GM12878 (cell line): ENCODE data around the gene ACSF2. TPM values are rescaled to one million over a fixed set of nuclear protein-coding genes. Genes with fewer than 3 reads are reported as not detected.
A peak's percentile ranks its signal among the peaks of the same experiment; 100 is the strongest.
"Not testable (repeated sequence)": the region's sequence is repeated elsewhere in the genome, so short reads cannot be mapped to it uniquely, and the experiment has no call there.

Experiments used
- ATAC-seq: fragments of 200-7000 bp; cut with Tn5 transposase; 3 replicates; pipeline ENCODE4 v1.9.1; 2020; ENCODE audit warnings: mild to moderate bottlenecking, moderate library complexity
- BruUV-seq: library from RNA; stranded (reverse); fragments of 400-500 nt; replicated peaks from 2 replicates; lab custom pipeline; 2021; lab: Mats Ljungman, UMichigan
- CTCF ChIA-PET: fragments of 300-600 bp; sonication (Branson Sonifier 250); formaldehyde crosslinking; extraction: SDS; loops from one replicate; lab custom pipeline; 2021; ENCODE audit warnings: inconsistent platforms; lab: Yijun Ruan, JAX
- POLR2A ChIA-PET: fragments of 350-600 bp; formaldehyde crosslinking; extraction: SDS; loops from one replicate; lab custom pipeline; 2021; ENCODE audit warnings: inconsistent platforms; lab: Charles Lee
- RAD21 ChIA-PET: fragments of 300-600 bp; sonication (Branson Sonifier 250); formaldehyde crosslinking; loops from one replicate; lab custom pipeline; 2023; ENCODE audit warnings: antibody characterized with exemption; ENCODE audit not compliant: unreplicated experiment; lab: Charles Lee
- SMC1A ChIA-PET: fragments of 300-600 bp; sonication (Branson Sonifier 250); formaldehyde crosslinking; loops from one replicate; lab custom pipeline; 2023; ENCODE audit not compliant: unreplicated experiment, uncharacterized antibody; lab: Charles Lee
- DNase-seq: peaks from one replicate; pipeline ENCODE4 v3.0.0-alpha.2; 2011; ENCODE audit warnings: low read depth, low spot score
- FAIRE-seq: peaks from 3 replicates; lab custom pipeline; 2011; peaks lifted over from hg19 to GRCh38; lab: Jason Lieb, UNC
- H2AFZ ChIP-seq: 2 replicates; pipeline ENCODE4 v1.6.0; 2011; ENCODE audit warnings: low read depth, low read length, control low read depth; ENCODE audit not compliant: control insufficient read depth
- H3K27ac ChIP-seq: 2 replicates; pipeline ENCODE4 v1.5.1; 2011; ENCODE audit warnings: control low read depth; ENCODE audit not compliant: control insufficient read depth, insufficient read depth
- H3K27me3 ChIP-seq, 2 experiments: replicated peaks in 1 of 2; 2 replicates each; pipeline versions ENCODE4 v1.6.0 to v1.6.1; 2011; ENCODE audit warnings: low read length in 1 of 2; ENCODE audit not compliant: control insufficient read depth in 2 of 2, insufficient read depth in 2 of 2
- H3K36me3 ChIP-seq, 2 experiments: 2 replicates each; pipeline ENCODE4 v1.5.1; 2011; ENCODE audit warnings: low read length in 1 of 2; ENCODE audit not compliant: control insufficient read depth in 2 of 2, insufficient read depth in 2 of 2
- H3K4me1 ChIP-seq: 2 replicates; pipeline ENCODE4 v1.6.1; 2011; ENCODE audit warnings: mild to moderate bottlenecking, low read length, moderate library complexity, mixed read lengths; ENCODE audit not compliant: control insufficient read depth, insufficient read depth
- H3K4me2 ChIP-seq: 2 replicates; pipeline ENCODE4 v1.6.0; 2011; ENCODE audit warnings: control low read depth; ENCODE audit not compliant: control insufficient read depth, insufficient read depth
- H3K4me3 ChIP-seq: fragments of 200-600 bp; sonication (generic); 2 replicates; pipeline ENCODE4 v1.5.1; 2016
- H3K79me2 ChIP-seq: 2 replicates; pipeline ENCODE4 v1.6.0; 2011; ENCODE audit warnings: low read length; ENCODE audit not compliant: control insufficient read depth, insufficient read depth
- H3K9ac ChIP-seq: 2 replicates; pipeline ENCODE4 v1.8.0; 2011; ENCODE audit warnings: low read length, control low read depth, mixed read lengths; ENCODE audit not compliant: control insufficient read depth, insufficient read depth
- H3K9me3 ChIP-seq: replicated peaks from 3 replicates; pipeline ENCODE4 v1.5.1; 2011; ENCODE audit warnings: mild to moderate bottlenecking, low read length; ENCODE audit not compliant: control insufficient read depth, insufficient read depth
- H4K20me1 ChIP-seq: 2 replicates; pipeline ENCODE4 v1.6.0; 2011; ENCODE audit not compliant: control insufficient read depth, insufficient read depth
- CHD4 ChIP-seq: fragments of 200-600 bp; sonication (generic); IDR thresholded peaks from 2 replicates; pipeline ENCODE4 v1.6.1; 2016; ENCODE audit warnings: mild to moderate bottlenecking
- ESRRA ChIP-seq: IDR thresholded peaks from 2 replicates; pipeline ENCODE4 v1.6.1; 2012; ENCODE audit warnings: mild to moderate bottlenecking, low read length, improper control_type of control experiment
- FOXK2 ChIP-seq: fragments of 450-650 bp; IDR thresholded peaks from 2 replicates; pipeline ENCODE4 v1.6.1; 2017; ENCODE audit warnings: mild to moderate bottlenecking, moderate library complexity
- LARP7 ChIP-seq: fragments of 450-650 bp; IDR thresholded peaks from 2 replicates; pipeline ENCODE4 v1.6.1; 2017; ENCODE audit warnings: mild to moderate bottlenecking
- MYB ChIP-seq: fragments of 150-350 bp; IDR thresholded peaks from 2 replicates; pipeline ENCODE4 v1.6.1; 2014; ENCODE audit warnings: mild to moderate bottlenecking, low read depth, low read length, borderline replicate concordance
- MYC ChIP-seq: IDR thresholded peaks from 2 replicates; pipeline ENCODE4 v1.6.1; 2011; ENCODE audit warnings: mild to moderate bottlenecking, low read length, moderate library complexity, inconsistent platforms; ENCODE audit not compliant: insufficient read depth, insufficient replicate concordance, insufficient read length, severe bottlenecking
- POU2F2 ChIP-seq: IDR thresholded peaks from 3 replicates; pipeline ENCODE4 v1.6.1; 2011; ENCODE audit warnings: low read depth, mild to moderate bottlenecking, low read length, borderline replicate concordance
- RB1 ChIP-seq: fragments of 450-650 bp; formaldehyde crosslinking; IDR thresholded peaks from 2 replicates; pipeline ENCODE4 v1.6.1; 2017; ENCODE audit warnings: mild to moderate bottlenecking, borderline replicate concordance
- RBBP5 ChIP-seq: fragments of 200-600 bp; sonication (generic); conservative IDR thresholded peaks from 2 replicates; pipeline ENCODE4 v1.6.1; 2016
- SMC3 ChIP-seq: IDR thresholded peaks from 2 replicates; pipeline ENCODE4 v1.6.1; 2011; ENCODE audit warnings: low read length, improper control_type of control experiment, borderline replicate concordance
- WGBS: methylation state at CpG from one replicate; pipeline ENCODE4 v1.1.6; 2016; ENCODE audit warnings: low lambda C conversion rate; ENCODE audit not compliant: insufficient replicate concordance, insufficient coverage; ENCODE audit errors: missing lambda C conversion rate; 5-methylcytosine and 5-hydroxymethylcytosine counted together
- in situ Hi-C: fragments of 300-500 bp; cut with MboI; formaldehyde crosslinking; loops from 9 replicates; pipeline ENCODE4 v1.14.3; 2018; ENCODE audit warnings: mixed read lengths
- intact Hi-C: fragments of 100-400 bp; cut with micrococcal nuclease; formaldehyde crosslinking; loops from one replicate; pipeline ENCODE4 v1.14.2; 2022; ENCODE audit not compliant: unreplicated experiment
- polyA plus RNA-seq, 11 experiments: library from polyadenylated mRNA; depleted of rRNA in 4 of 11; unstranded in 6 of 11; stranded (reverse) in 5 of 11; fragments of >200 nt; fragmentation: Nextera tagmentation in 4 of 11; fragmentation: Illumina TruSeq in 1 of 11; extraction: Ambion mirVana in 4 of 11; extraction: Trizol in 1 of 11; gene quantifications; 1 replicate in 1 of 11; 2 replicates in 10 of 11; pipeline versions ENCODE4 v1.2.1 to v1.2.3, GENCODE V29; 2011 to 2016; ENCODE audit warnings: inconsistent platforms in 2 of 11, missing spikeins in 2 of 11, low read depth in 1 of 11
- total RNA-seq, 4 experiments: library from RNA; depleted of rRNA in 3 of 4; stranded (reverse); fragments of >200 nt in 3 of 4; fragmentation: Illumina TruSeq in 1 of 4; extraction: Trizol in 1 of 4; gene quantifications; 2 replicates each; pipeline versions ENCODE4 v1.2.1 to v1.2.3, GENCODE V29; 2013 to 2021
- TF ChIP-seq, protein P1 (sequence below): fragments of 150-350 bp; IDR thresholded peaks from 2 replicates; pipeline ENCODE4 v1.6.1; 2016; ENCODE audit warnings: low read depth, low read length
- TF ChIP-seq, protein P2 (sequence below): fragments of 450-650 bp; IDR thresholded peaks from 2 replicates; pipeline ENCODE4 v1.6.1; 2017; ENCODE audit warnings: borderline replicate concordance

Gene ACSF2
- total and polyA plus RNA-seq, 10 of the 15 experiments (the other 5 are each of a cell fraction or from before 2014, with no cell fraction given), result 7.1 to 32.8 (median 16.8) TPM

DNA sequence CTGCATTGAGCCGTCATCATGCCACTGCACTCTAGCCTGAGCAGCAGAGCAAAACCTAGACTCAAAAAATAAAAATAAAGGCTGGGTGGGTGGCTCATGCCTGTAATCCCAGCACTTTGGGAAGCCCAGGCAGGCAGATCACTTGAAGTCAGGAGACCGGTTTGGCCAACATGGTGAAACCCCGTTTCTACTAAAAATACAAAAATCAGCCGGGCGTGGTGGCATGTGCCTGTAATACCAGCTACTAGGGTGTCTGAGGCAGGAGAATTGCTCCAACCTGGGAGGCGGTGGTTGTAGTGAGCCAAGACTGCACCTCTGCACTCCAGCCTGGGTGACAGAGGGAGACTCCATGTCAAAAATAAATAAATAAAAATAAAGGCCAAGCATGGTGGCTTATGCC, 2.1 kb downstream of the ACSF2 start:
- peak overlapping the region; percentile 100; the same call in 1 of the 2 replicates for H3K4me2 ChIP-seq
- RAD21 ChIA-PET, result interaction anchor here (2.4 kb wide), 1 partner anchor 31 kb away, joined by 8 read pairs; the partner anchor contains the start of gene LRRC59
- WGBS, result 77% methylated on average over 6 of the region's 6 CpGs

DNA sequence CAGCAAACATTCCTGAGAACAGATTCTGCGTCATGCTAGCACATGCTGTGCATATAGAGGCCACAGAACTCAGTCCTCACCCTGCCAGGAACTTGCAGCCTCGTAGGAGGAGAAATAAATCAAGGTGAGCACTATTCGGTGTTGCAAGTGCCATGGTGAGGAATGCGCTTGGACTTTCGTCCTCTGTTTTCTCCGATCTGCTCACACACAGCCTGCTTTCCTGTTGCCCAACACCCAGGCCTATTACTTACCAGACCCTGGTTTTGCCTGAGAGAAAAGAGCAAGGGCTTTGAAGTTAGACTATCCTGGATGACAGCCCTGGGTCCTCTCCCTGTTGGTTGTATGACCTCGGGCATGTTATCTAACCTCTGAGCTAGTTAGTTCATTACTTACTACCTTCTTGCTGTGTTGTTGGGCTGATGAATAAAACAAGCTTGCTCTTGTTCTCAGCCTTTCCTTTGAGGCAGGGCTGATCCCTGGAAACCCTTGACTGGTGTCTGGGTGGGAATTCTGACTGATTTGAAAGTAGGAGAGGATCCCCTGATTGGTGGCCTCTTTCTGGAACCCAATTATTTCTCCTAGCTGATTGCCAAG, 2.9 kb downstream of the ACSF2 start:
- BruUV-seq, result no TSS peak
- POLR2A ChIA-PET, result no interaction called here
- Histone ChIP-seq H2AFZ (no peak overlapping the region), H3K9me3 (no peaks in the 10 kb centered on the region), H3K27ac (no peak overlapping the region), H3K4me1 (peaks cover 18% of the 10 kb centered on the region), H3K27me3 (no peaks in the 10 kb centered on the region), H3K9ac (no peak overlapping the region), H3K79me2 (peaks cover 6% of the 10 kb centered on the region), H3K4me3 (no peak overlapping the region), H3K36me3 (no peaks in the 10 kb centered on the region), H4K20me1 (no peaks in the 10 kb centered on the region), H3K4me2 (no peak overlapping the region)
- CTCF ChIA-PET, result interaction anchor here (1.0 to 4.6 kb wide), 4 partner anchors 8 to 70 kb away, joined by 4 to 24 read pairs (median 6); partner anchors contain the start of genes LRRC59 and RSAD1
- no peak for FAIRE-seq
- intact Hi-C loops (no loop called here), in situ Hi-C loops (no loop called here)
- SMC1A ChIA-PET, result interaction anchor here (0.8 kb wide), 2 partner anchors 33 to 48 kb away, joined by 3 read pairs; no protein-coding TSS in a partner anchor
- RAD21 ChIA-PET, result interaction anchor here (2.4 kb wide), 1 partner anchor 31 kb away, joined by 8 read pairs; the partner anchor contains the start of gene LRRC59
- DNase-seq, result no peak
- 84% methylated on average over 7 of the region's 7 CpGs for WGBS
- ATAC-seq, result no peak
- TF ChIP-seq CHD4 (no peak), RB1 (no peak), FOXK2 (no peak), MYC (no peak), POU2F2 (no peak), RBBP5 (no peak), MYB (no peak), SMC3 (no peak), ESRRA (no peak), LARP7 (no peak)
- TF ChIP-seq, protein P1, sequence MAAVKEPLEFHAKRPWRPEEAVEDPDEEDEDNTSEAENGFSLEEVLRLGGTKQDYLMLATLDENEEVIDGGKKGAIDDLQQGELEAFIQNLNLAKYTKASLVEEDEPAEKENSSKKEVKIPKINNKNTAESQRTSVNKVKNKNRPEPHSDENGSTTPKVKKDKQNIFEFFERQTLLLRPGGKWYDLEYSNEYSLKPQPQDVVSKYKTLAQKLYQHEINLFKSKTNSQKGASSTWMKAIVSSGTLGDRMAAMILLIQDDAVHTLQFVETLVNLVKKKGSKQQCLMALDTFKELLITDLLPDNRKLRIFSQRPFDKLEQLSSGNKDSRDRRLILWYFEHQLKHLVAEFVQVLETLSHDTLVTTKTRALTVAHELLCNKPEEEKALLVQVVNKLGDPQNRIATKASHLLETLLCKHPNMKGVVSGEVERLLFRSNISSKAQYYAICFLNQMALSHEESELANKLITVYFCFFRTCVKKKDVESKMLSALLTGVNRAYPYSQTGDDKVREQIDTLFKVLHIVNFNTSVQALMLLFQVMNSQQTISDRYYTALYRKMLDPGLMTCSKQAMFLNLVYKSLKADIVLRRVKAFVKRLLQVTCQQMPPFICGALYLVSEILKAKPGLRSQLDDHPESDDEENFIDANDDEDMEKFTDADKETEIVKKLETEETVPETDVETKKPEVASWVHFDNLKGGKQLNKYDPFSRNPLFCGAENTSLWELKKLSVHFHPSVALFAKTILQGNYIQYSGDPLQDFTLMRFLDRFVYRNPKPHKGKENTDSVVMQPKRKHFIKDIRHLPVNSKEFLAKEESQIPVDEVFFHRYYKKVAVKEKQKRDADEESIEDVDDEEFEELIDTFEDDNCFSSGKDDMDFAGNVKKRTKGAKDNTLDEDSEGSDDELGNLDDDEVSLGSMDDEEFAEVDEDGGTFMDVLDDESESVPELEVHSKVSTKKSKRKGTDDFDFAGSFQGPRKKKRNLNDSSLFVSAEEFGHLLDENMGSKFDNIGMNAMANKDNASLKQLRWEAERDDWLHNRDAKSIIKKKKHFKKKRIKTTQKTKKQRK, result no peak
- TF ChIP-seq, protein P2, sequence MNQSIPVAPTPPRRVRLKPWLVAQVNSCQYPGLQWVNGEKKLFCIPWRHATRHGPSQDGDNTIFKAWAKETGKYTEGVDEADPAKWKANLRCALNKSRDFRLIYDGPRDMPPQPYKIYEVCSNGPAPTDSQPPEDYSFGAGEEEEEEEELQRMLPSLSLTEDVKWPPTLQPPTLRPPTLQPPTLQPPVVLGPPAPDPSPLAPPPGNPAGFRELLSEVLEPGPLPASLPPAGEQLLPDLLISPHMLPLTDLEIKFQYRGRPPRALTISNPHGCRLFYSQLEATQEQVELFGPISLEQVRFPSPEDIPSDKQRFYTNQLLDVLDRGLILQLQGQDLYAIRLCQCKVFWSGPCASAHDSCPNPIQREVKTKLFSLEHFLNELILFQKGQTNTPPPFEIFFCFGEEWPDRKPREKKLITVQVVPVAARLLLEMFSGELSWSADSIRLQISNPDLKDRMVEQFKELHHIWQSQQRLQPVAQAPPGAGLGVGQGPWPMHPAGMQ, result no peak

More for the DNA sequence above, 2.1 kb downstream of the ACSF2 start:
- H3K79me2 ChIP-seq, H3K27ac ChIP-seq, H3K4me3 ChIP-seq, SMC1A ChIA-PET, FAIRE-seq, intact Hi-C loops, H3K27me3 ChIP-seq, H3K36me3 ChIP-seq, H4K20me1 ChIP-seq, in situ Hi-C loops, H3K9me3 ChIP-seq, H3K9ac ChIP-seq, BruUV-seq, ATAC-seq, H2AFZ ChIP-seq, DNase-seq: not testable (repeated sequence)
- ChIA-PET POLR2A (interaction anchor here (3.0 kb wide), 1 partner anchor 31 kb away, joined by 17 read pairs; the partner anchor contains the start of gene LRRC59), CTCF (interaction anchor here (1.9 to 4.5 kb wide), 2 partner anchors 30 to 37 kb away, joined by 7 to 45 read pairs; partner anchors contain the start of gene LRRC59)
- H3K4me1 ChIP-seq, result peaks cover 18% of the 10 kb centered on the region
